ENCODE data around the gene HES3.

DNA sequence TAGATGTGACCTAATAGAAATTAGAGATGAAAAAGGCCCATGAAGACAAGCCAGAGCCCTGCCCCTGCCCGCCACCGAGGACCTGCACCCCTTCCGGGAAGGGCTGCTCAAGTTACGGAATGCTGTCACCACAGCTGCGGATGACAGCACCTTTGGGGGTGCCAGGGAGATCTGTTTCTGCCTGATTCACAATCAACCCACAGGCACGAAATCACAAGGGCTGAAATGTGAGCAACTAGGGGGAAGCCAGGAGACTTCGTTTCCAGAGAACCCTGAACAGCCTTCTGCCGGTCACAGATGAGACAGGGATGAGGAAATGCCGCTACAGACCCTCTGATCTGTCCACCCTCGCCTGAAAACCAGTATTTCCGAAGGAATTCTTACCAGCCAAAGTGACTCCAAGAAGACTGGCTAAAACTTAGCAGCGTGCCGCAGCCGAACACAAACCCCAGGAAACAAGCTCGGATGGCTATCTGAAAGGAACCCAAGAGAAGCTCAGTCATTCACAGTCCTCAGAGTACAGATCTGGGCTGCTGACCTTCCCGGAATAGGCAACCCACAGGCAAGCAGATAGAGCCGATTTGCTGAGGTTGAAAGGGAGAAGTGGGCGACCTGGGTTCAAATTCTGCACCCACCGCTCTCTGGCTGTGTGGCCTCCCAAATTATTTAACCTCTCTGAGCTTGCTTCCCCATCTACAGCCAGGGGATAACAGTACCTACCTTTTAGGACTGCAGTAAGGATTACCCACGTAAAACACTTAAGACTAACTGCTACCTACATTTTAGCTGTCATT, 9.3 kb upstream of the HES3 start:
- TF ChIP-seq, protein P1, sequence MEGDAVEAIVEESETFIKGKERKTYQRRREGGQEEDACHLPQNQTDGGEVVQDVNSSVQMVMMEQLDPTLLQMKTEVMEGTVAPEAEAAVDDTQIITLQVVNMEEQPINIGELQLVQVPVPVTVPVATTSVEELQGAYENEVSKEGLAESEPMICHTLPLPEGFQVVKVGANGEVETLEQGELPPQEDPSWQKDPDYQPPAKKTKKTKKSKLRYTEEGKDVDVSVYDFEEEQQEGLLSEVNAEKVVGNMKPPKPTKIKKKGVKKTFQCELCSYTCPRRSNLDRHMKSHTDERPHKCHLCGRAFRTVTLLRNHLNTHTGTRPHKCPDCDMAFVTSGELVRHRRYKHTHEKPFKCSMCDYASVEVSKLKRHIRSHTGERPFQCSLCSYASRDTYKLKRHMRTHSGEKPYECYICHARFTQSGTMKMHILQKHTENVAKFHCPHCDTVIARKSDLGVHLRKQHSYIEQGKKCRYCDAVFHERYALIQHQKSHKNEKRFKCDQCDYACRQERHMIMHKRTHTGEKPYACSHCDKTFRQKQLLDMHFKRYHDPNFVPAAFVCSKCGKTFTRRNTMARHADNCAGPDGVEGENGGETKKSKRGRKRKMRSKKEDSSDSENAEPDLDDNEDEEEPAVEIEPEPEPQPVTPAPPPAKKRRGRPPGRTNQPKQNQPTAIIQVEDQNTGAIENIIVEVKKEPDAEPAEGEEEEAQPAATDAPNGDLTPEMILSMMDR (IDR thresholded peaks at IDR 0.05), result no peak
- TF ChIP-seq GABPA (IDR thresholded peaks at IDR 0.05; ENCODE audit: low read depth) (no peak), FOSL2 (IDR thresholded peaks at IDR 0.05; ENCODE audit: borderline replicate concordance, low read depth) (no peak)
